H1 (cell line): ENCODE measurements around the gene GRM7. TPM values are rescaled to one million over a fixed set of nuclear protein-coding genes. Genes with fewer than 3 reads are reported as not detected.

Experiments used
- CHD7 ChIP-seq: fragments of 300-600 bp; sonication (generic); IDR thresholded peaks from 2 replicates; pipeline ENCODE4 v1.7.1; 2012; ENCODE audit warnings: low read length, moderate library complexity, mild to moderate bottlenecking, inconsistent platforms; ENCODE audit not compliant: insufficient replicate concordance
- EZH2 ChIP-seq: fragments of 200-600 bp; sonication (generic); IDR thresholded peaks from 2 replicates; pipeline ENCODE4 v1.7.1; 2012; ENCODE audit warnings: low read depth, mild to moderate bottlenecking, moderate library complexity, low read length, inconsistent platforms; ENCODE audit not compliant: severe bottlenecking
- FOSL1 ChIP-seq: IDR thresholded peaks from 2 replicates; pipeline ENCODE4 v1.6.1; 2011; ENCODE audit warnings: mild to moderate bottlenecking, low read depth, low read length, moderate library complexity; ENCODE audit not compliant: insufficient read depth
- GABPA ChIP-seq: IDR thresholded peaks from 2 replicates; pipeline ENCODE4 v1.6.1; 2011; ENCODE audit warnings: mild to moderate bottlenecking, low read length, moderate library complexity, borderline replicate concordance; ENCODE audit not compliant: insufficient read depth
- NRF1 ChIP-seq: IDR thresholded peaks from 2 replicates; pipeline ENCODE4 v1.6.1; 2011; ENCODE audit warnings: mild to moderate bottlenecking, low read depth, low read length, improper control_type of control experiment
- PHF8 ChIP-seq: fragments of 200-600 bp; sonication (generic); conservative IDR thresholded peaks from 2 replicates; pipeline ENCODE4 v1.7.1; 2012; ENCODE audit warnings: low read depth, mild to moderate bottlenecking, inconsistent platforms, low read length, moderate library complexity
- SIRT6 ChIP-seq: IDR thresholded peaks from one replicate; pipeline ENCODE4 v1.7.1; 2012; ENCODE audit warnings: low read length, inconsistent platforms
- SP4 ChIP-seq: IDR thresholded peaks from 2 replicates; pipeline ENCODE4 v1.6.1; 2012; ENCODE audit warnings: low read length, inconsistent platforms
- TBP ChIP-seq: IDR thresholded peaks from 2 replicates; pipeline ENCODE4 v1.6.1; 2011; ENCODE audit warnings: low read depth, low read length, improper control_type of control experiment
- polyA plus RNA-seq, 7 experiments: library from polyadenylated mRNA; depleted of rRNA in 3 of 7; stranded (reverse) in 5 of 7; unstranded in 2 of 7; fragments of >200 nt in 5 of 7; fragments of 200-250 nt in 2 of 7; gene quantifications; 1 replicate in 5 of 7; 2 replicates in 1 of 7; 4 replicates in 1 of 7; pipeline versions ENCODE4 v1.2.1 to v1.2.3, GENCODE V29; 2011 to 2013; ENCODE audit warnings: missing spikeins in 2 of 7, mixed read lengths in 2 of 7
- total RNA-seq: library from RNA; stranded (reverse); fragmentation: NEBNext Ultra II Directional; extraction: Animal tissue kit (Norgen Biotek cat#: 25700); gene quantifications from 2 replicates; pipeline ENCODE4 v1.2.1, GENCODE V29; 2021

GRM7 gene
- total and polyA plus RNA-seq, 2 of the 8 experiments (the other 6 are each of a cell fraction or from before 2014, with no cell fraction given): 0.17 to 0.24 TPM

DNA sequence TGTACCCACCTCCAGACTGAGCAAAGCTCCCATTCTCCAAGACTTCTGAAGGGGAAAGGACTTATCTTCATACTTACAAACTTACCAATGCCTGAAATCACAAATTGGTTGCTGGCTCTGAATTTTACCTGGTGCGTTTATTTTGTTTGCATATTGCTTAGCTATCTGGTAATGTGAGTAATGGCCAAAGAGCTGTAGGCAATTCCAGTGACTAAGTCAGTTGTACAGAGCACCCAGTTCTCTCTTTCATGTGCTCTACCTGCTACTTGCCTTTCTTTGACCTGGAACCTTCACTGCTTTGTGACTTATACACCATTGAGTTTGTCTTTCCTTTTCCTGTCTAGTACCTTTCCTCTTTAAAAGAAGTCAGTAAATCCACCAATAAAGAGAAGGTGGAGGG lies 884.8 kb downstream of the GRM7 start (continued):
- TF ChIP-seq CHD7 (no peak), EZH2 (no peak), FOSL1 (no peak), SIRT6 (no peak), TBP (no peak), SP4 (no peak), GABPA (no peak), NRF1 (no peak), PHF8 (no peak)
